Measurements from ENCODE around the gene EPOP. TPM values are rescaled to one million over a fixed set of nuclear protein-coding genes. Genes with fewer than 3 reads are reported as not detected.

Gene EPOP
- total and polyA plus RNA-seq, 2 of the 13 experiments (the other 11 are each of a cell fraction or from before 2014, with no cell fraction given), result 14.7 to 37.8 TPM

- TF ChIP-seq ZNF18 (CRISPR knock-in tag; IDR thresholded peaks at IDR 0.05; ENCODE audit: insufficient replicate concordance), result no peak
- TF ChIP-seq AFF4 (CRISPR knock-in tag; IDR thresholded peaks at IDR 0.05), result peak; percentile 84
- no peak for TF ChIP-seq SOX6 (IDR thresholded peaks at IDR 0.05)
- no peak for TF ChIP-seq SOX6 (CRISPR knock-in tag; IDR thresholded peaks at IDR 0.05)
- TF ChIP-seq, protein P1, sequence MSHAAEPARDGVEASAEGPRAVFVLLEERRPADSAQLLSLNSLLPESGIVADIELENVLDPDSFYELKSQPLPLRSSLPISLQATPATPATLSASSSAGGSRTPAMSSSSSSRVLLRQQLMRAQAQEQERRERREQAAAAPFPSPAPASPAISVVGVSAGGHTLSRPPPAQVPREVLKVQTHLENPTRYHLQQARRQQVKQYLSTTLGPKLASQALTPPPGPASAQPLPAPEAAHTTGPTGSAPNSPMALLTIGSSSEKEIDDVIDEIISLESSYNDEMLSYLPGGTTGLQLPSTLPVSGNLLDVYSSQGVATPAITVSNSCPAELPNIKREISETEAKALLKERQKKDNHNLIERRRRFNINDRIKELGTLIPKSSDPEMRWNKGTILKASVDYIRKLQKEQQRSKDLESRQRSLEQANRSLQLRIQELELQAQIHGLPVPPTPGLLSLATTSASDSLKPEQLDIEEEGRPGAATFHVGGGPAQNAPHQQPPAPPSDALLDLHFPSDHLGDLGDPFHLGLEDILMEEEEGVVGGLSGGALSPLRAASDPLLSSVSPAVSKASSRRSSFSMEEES (CRISPR knock-in tag; IDR thresholded peaks at IDR 0.05), result no peak
- TF ChIP-seq NCOA5 (CRISPR knock-in tag; IDR thresholded peaks at IDR 0.05), result no peak
- TF ChIP-seq FOXP1 (IDR thresholded peaks at IDR 0.05), result no peak
- no peak for TF ChIP-seq FOXP1 (CRISPR knock-in tag; IDR thresholded peaks at IDR 0.05)
- TF ChIP-seq TFAP4 (IDR thresholded peaks at IDR 0.05; ENCODE audit: borderline replicate concordance, low read depth), result no peak
- no peak for TF ChIP-seq ZNF652 (CRISPR knock-in tag; IDR thresholded peaks at IDR 0.05; ENCODE audit: borderline replicate concordance, low read depth)
- no peak for TF ChIP-seq ASH2L (IDR thresholded peaks at IDR 0.05; ENCODE audit: insufficient read length, low read depth, low read length)
- TF ChIP-seq, protein P2, sequence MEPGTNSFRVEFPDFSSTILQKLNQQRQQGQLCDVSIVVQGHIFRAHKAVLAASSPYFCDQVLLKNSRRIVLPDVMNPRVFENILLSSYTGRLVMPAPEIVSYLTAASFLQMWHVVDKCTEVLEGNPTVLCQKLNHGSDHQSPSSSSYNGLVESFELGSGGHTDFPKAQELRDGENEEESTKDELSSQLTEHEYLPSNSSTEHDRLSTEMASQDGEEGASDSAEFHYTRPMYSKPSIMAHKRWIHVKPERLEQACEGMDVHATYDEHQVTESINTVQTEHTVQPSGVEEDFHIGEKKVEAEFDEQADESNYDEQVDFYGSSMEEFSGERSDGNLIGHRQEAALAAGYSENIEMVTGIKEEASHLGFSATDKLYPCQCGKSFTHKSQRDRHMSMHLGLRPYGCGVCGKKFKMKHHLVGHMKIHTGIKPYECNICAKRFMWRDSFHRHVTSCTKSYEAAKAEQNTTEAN (CRISPR knock-in tag; conservative IDR thresholded peaks at IDR 0.05), result peak; percentile 50; the same call in 1 of the 2 replicates
- no peak for TF ChIP-seq ZNF709 (CRISPR knock-in tag; IDR thresholded peaks at IDR 0.05)
- TF ChIP-seq, protein P3, sequence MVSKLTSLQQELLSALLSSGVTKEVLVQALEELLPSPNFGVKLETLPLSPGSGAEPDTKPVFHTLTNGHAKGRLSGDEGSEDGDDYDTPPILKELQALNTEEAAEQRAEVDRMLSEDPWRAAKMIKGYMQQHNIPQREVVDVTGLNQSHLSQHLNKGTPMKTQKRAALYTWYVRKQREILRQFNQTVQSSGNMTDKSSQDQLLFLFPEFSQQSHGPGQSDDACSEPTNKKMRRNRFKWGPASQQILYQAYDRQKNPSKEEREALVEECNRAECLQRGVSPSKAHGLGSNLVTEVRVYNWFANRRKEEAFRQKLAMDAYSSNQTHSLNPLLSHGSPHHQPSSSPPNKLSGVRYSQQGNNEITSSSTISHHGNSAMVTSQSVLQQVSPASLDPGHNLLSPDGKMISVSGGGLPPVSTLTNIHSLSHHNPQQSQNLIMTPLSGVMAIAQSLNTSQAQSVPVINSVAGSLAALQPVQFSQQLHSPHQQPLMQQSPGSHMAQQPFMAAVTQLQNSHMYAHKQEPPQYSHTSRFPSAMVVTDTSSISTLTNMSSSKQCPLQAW (CRISPR knock-in tag; IDR thresholded peaks at IDR 0.05), result no peak
- no peak for TF ChIP-seq BCL6 (CRISPR knock-in tag; IDR thresholded peaks at IDR 0.05)
- no peak for TF ChIP-seq KDM6A (CRISPR knock-in tag; IDR thresholded peaks at IDR 0.05; ENCODE audit: low read depth)
- TF ChIP-seq YEATS2 (CRISPR knock-in tag; IDR thresholded peaks at IDR 0.05; ENCODE audit: borderline replicate concordance), result no peak
- no peak for TF ChIP-seq SIX4 (CRISPR knock-in tag; IDR thresholded peaks at IDR 0.05)
- TF ChIP-seq RFX3 (CRISPR knock-in tag; IDR thresholded peaks at IDR 0.05), result no peak
Observed at GRCh38 chr17:38704606-38705522, 30.1 kb upstream of the EPOP start, which contains the start of gene MLLT6 (continued).
